Colonic mucosa (tissue), 4 donors: ENCODE data around the gene MAP2K4. TPM values are rescaled to one million over a fixed set of nuclear protein-coding genes. Genes with fewer than 3 reads are reported as not detected.

Experiments used
- DNase-seq: peaks from one replicate; pipeline ENCODE4 v3.0.0-alpha.2; 2020
- H3K27ac ChIP-seq: fragments of 200-600 bp; one replicate; pipeline ENCODE4 v1.8.0; 2021
- H3K27me3 ChIP-seq: fragments of 200-600 bp; one replicate; pipeline ENCODE4 v1.8.0; 2021
- H3K36me3 ChIP-seq: fragments of 200-600 bp; one replicate; pipeline ENCODE4 v1.8.0; 2021
- H3K4me1 ChIP-seq: fragments of 200-600 bp; one replicate; pipeline ENCODE4 v1.8.0; 2021; ENCODE audit warnings: mild to moderate bottlenecking
- H3K4me3 ChIP-seq: fragments of 200-600 bp; one replicate; pipeline ENCODE4 v1.8.0; 2021
- H3K9ac ChIP-seq, 2 donors: one replicate each; pipeline ENCODE4 v1.7.0; 2013; ENCODE audit warnings: control low read depth in 2 of 2, low read depth in 2 of 2, low read length in 2 of 2
- H3K9me3 ChIP-seq: fragments of 200-600 bp; one replicate; pipeline ENCODE4 v1.8.0; 2021
- intact Hi-C: fragments of 100-400 bp; cut with DNase I; formaldehyde crosslinking; loops from one replicate; pipeline ENCODE4 v1.14.1; 2022
- total RNA-seq, 2 donors: library from RNA; stranded (reverse); fragmentation: NEBNext Ultra II Directional in 1 of 2; extraction: Animal tissue kit (Norgen Biotek cat#: 25700) in 1 of 2; gene quantifications; one replicate each; pipeline ENCODE4 v1.2.1, GENCODE V29; 2021
- TF ChIP-seq, protein P1 (sequence below): fragments of 200-600 bp; IDR thresholded peaks from one replicate; pipeline ENCODE4 v1.8.0; 2022; ENCODE audit warnings: antibody characterized with exemption, mild to moderate bottlenecking
- donor health status: healthy.
- donor health status: DM: no; HTN: no; CAD: no.
- donor health status: DM: no; HTN: no; CAD: no.

Gene MAP2K4
- total RNA-seq, 2 donors from 2014 or later: 25.3 to 36.0 TPM

DNA sequence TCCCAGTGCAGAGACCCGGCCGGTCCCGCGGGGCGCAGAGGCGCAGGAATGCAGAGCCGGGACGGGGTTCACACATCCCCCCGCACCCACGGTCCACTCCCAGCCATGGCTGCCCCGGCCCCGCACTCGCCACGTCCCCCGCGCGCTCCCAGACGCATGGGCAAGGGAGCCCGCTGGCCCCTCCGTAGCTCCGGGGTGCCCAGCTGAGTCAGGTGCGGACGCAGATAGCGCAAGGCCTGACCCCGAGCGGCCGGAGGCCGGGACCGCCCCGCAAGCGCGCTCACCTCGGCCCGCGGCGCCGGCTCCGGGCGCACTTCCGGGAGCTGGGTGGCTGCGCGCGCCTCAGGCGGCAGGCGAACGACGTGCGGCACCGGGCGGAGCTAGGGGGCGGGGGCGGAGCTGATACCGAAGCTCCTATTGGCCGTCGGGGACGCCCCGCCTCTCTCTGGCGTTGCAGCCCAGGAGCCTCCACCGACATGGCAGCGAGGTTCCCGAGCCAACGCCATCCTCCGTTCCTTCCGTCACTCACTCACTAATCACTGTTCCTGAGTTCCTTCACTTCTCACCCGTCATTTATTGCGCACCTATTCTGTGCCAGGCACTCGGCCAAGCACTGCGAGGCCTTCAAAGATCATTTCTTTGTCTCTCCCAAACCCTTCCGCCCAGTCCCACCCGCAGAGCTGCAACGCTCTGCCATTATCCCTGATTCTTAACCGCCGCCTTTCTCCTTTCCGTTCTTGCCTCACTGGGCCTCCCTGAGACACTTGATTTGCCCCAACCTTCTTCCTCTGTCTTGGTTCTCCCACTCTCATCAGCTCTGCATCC, 23.3 kb upstream of the MAP2K4 start, which contains the start of gene ZNF18:
ZNF18 (minus strand) TSS at position 329 of the 825 bp plus-strand sequence. CDS start 4,646 bp downstream, outside the sequence.
- peak; percentile 95 for DNase-seq
- Histone ChIP-seq H3K9ac (peak within 1 kb of the TSS; percentile 84 to 86), H3K36me3 (no peaks in the 10 kb centered on the region), H3K4me1 (no peaks in the 10 kb centered on the region), H3K27ac (peak within 1 kb of the TSS; percentile 95), H3K4me3 (peak within 1 kb of the TSS; percentile 88), H3K9me3 (no peaks in the 10 kb centered on the region), H3K27me3 (no peaks in the 10 kb centered on the region)
- intact Hi-C loops: no loop called here
- TF ChIP-seq, protein P1, sequence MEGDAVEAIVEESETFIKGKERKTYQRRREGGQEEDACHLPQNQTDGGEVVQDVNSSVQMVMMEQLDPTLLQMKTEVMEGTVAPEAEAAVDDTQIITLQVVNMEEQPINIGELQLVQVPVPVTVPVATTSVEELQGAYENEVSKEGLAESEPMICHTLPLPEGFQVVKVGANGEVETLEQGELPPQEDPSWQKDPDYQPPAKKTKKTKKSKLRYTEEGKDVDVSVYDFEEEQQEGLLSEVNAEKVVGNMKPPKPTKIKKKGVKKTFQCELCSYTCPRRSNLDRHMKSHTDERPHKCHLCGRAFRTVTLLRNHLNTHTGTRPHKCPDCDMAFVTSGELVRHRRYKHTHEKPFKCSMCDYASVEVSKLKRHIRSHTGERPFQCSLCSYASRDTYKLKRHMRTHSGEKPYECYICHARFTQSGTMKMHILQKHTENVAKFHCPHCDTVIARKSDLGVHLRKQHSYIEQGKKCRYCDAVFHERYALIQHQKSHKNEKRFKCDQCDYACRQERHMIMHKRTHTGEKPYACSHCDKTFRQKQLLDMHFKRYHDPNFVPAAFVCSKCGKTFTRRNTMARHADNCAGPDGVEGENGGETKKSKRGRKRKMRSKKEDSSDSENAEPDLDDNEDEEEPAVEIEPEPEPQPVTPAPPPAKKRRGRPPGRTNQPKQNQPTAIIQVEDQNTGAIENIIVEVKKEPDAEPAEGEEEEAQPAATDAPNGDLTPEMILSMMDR: no peak

GRCh38 chr17:11997972-11998233, 22.8 kb upstream of the MAP2K4 start:
- peak overlapping the region; percentile 68 to 84 for H3K9ac ChIP-seq

DNA sequence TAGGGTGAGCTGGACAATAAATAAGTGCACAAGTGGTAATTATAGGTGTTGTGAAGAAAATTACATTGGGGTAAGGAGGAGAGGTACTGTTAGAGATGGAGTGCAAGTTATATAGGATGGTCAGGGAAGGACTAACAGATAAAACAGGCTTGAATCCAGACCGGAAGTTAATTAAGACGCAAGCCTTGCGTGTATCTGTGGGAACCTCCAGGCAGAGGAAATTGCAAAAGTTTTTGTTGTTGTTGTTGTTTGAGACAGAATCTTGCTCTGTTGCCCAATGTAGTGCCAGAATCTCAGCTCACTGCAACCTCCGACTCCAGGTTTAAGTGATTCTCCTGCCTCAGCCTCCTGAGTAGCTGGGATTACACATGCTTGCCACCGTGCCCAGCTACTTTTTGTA, 21.0 kb upstream of the MAP2K4 start:
- intact Hi-C loops: no loop called here
- Histone ChIP-seq H3K9ac (no peak overlapping the region), H3K27ac (no peak overlapping the region), H3K4me3 (no peak overlapping the region), H3K9me3 (no peaks in the 10 kb centered on the region), H3K27me3 (no peaks in the 10 kb centered on the region), H3K36me3 (no peaks in the 10 kb centered on the region), H3K4me1 (no peaks in the 10 kb centered on the region)
- DNase-seq: no peak
- TF ChIP-seq, protein P1: no peak

More at GRCh38 chr17:11997972-11998233, 22.8 kb upstream of the MAP2K4 start:
- peak overlapping the region; percentile 88 for H3K4me3 ChIP-seq
- peak; percentile 22 for DNase-seq
- H3K27me3 ChIP-seq: no peaks in the 10 kb centered on the region
- TF ChIP-seq, protein P1: no peak
- no peaks in the 10 kb centered on the region for H3K9me3 ChIP-seq
- no peaks in the 10 kb centered on the region for H3K4me1 ChIP-seq
- intact Hi-C loops: no loop called here
- H3K27ac ChIP-seq: peak overlapping the region; percentile 95
- H3K36me3 ChIP-seq: no peaks in the 10 kb centered on the region

DNA sequence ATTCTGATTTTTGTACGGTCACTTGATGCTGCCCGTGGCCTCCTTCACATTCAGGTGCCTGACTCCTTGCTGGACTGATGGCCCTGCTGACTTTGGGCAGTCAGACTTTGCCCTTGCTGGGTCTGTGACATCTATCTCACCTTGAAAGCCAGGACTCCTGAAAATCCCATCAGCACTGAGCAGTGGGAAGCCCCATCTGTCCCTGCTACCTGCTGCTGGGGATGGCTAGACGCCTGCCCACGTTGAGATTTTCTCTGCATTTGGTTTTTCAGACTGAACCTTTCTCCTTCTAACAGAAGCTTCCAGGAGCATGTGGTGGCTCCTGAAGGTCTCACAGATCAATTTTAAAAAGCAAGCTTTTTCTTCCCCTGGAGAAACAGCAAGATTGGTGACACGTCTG, 13.2 kb upstream of the MAP2K4 start:
- Histone ChIP-seq H3K9me3 (no peaks in the 10 kb centered on the region), H3K27ac (no peak overlapping the region), H3K27me3 (no peaks in the 10 kb centered on the region), H3K4me3 (no peak overlapping the region), H3K36me3 (no peaks in the 10 kb centered on the region), H3K9ac (no peak overlapping the region), H3K4me1 (no peaks in the 10 kb centered on the region)
- TF ChIP-seq, protein P1: no peak
- no peak for DNase-seq
- intact Hi-C loops: no loop called here

DNA sequence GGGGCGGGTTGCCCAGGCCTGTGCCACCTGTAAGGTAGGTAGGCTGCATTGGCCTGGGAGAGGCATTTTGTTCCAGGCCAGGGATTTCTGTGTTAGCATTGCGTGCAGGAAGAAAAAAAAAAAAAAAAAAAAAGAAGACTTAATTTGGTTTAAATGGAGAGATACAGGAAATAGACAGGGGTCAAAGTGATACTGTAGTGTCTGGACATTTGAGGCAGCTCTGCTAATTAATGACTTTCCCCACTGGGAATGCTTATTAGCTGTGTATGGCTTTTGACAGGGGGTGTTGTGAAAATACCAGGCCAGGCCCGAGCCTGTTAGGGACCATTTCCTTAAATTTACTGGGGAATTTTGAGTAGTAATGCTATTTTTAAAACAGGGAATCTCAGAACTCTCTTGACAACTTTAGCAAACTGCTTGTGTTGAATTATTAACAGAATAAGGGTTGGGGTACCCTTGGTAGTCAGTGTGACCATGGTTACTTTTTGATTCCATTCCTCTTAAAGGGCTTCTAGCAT, 1.0 kb downstream of the MAP2K4 start:
- Histone ChIP-seq H3K4me3 (peak overlapping the region; percentile 88), H3K4me1 (peaks cover 6% of the 10 kb centered on the region), H3K27ac (no peak overlapping the region), H3K9ac (peak overlapping the region; percentile 56 to 95), H3K9me3 (no peaks in the 10 kb centered on the region), H3K36me3 (no peaks in the 10 kb centered on the region), H3K27me3 (no peaks in the 10 kb centered on the region)
- DNase-seq: no peak
- intact Hi-C loops: no loop called here
- TF ChIP-seq, protein P1: no peak
